Neuronal stem cell (in vitro differentiated cells): ENCODE measurements around the gene MSMO1.

Experiments used
- DNase-seq: peaks from one replicate; pipeline ENCODE4 v3.0.0-alpha.2; 2013; ENCODE audit warnings: low spot score
- H2AFZ ChIP-seq: one replicate; pipeline ENCODE4 v1.6.1; 2013; ENCODE audit warnings: mild to moderate bottlenecking, low read length, inconsistent platforms
- H2AK5ac ChIP-seq: 2 replicates; pipeline ENCODE4 v1.6.1; 2013; ENCODE audit warnings: low read depth, mild to moderate bottlenecking, inconsistent platforms, low read length, moderate library complexity, mixed read lengths
- H2BK120ac ChIP-seq: 2 replicates; pipeline ENCODE4 v1.6.1; 2013; ENCODE audit warnings: low read depth, mild to moderate bottlenecking, inconsistent platforms, low read length, moderate library complexity, mixed read lengths
- H2BK12ac ChIP-seq: one replicate; pipeline ENCODE4 v1.6.1; 2013; ENCODE audit warnings: low read length, inconsistent platforms
- H2BK15ac ChIP-seq: 2 replicates; pipeline ENCODE4 v1.6.1; 2013; ENCODE audit warnings: mild to moderate bottlenecking, low read length, inconsistent platforms, mixed read lengths
- H2BK5ac ChIP-seq: one replicate; pipeline ENCODE4 v1.6.1; 2013; ENCODE audit warnings: inconsistent platforms, mild to moderate bottlenecking, low read length, moderate library complexity
- H3K14ac ChIP-seq: one replicate; pipeline ENCODE4 v1.6.1; 2013; ENCODE audit warnings: low read length, inconsistent platforms
- H3K18ac ChIP-seq: 2 replicates; pipeline ENCODE4 v1.6.1; 2013; ENCODE audit warnings: low read length, inconsistent platforms
- H3K23ac ChIP-seq: 2 replicates; pipeline ENCODE4 v1.6.1; 2013; ENCODE audit warnings: low read depth, mild to moderate bottlenecking, mixed read lengths, low read length, inconsistent platforms; ENCODE audit not compliant: poor library complexity
- H3K27ac ChIP-seq: replicated peaks from 3 replicates; pipeline ENCODE4 v1.5.1; 2013; ENCODE audit warnings: low read length, inconsistent platforms
- H3K27me3 ChIP-seq, 3 experiments: 2 replicates each; pipeline ENCODE4 v1.6.1; 2013; ENCODE audit warnings: low read length in 3 of 3, mild to moderate bottlenecking in 2 of 3, inconsistent platforms in 1 of 3, low read depth in 1 of 3, mixed read lengths in 1 of 3, moderate library complexity in 1 of 3; ENCODE audit not compliant: control insufficient read depth in 3 of 3, insufficient read depth in 3 of 3
- H3K36me3 ChIP-seq, 2 donors: replicated peaks in 1 of 2; 2 replicates each; pipeline ENCODE4 v1.6.1; 2013; ENCODE audit warnings: low read length in 2 of 2; ENCODE audit not compliant: control insufficient read depth in 2 of 2, insufficient read depth in 2 of 2
- H3K4ac ChIP-seq: 2 replicates; pipeline ENCODE4 v1.6.1; 2013; ENCODE audit warnings: inconsistent platforms, mild to moderate bottlenecking, low read length, moderate library complexity
- H3K4me1 ChIP-seq, 2 donors: 1 replicate in 1 of 2; 2 replicates in 1 of 2; pipeline ENCODE4 v1.6.1; 2013; ENCODE audit warnings: low read length in 2 of 2, low read depth in 1 of 2; ENCODE audit not compliant: control insufficient read depth in 2 of 2, insufficient read depth in 1 of 2
- H3K4me2 ChIP-seq: one replicate; pipeline ENCODE4 v1.6.1; 2013; ENCODE audit warnings: mild to moderate bottlenecking, low read length, inconsistent platforms; ENCODE audit not compliant: insufficient read depth, poor library complexity, severe bottlenecking
- H3K4me3 ChIP-seq, 2 donors: 2 replicates each; pipeline ENCODE4 v1.5.1; 2013; ENCODE audit warnings: low read length in 2 of 2, mild to moderate bottlenecking in 2 of 2, inconsistent platforms in 1 of 2, moderate library complexity in 1 of 2
- H3K79me1 ChIP-seq: one replicate; pipeline ENCODE4 v1.6.1; 2013; ENCODE audit warnings: low read depth, mild to moderate bottlenecking, inconsistent platforms, low read length, moderate library complexity
- H3K9ac ChIP-seq: one replicate; pipeline ENCODE4 v1.6.1; 2013; ENCODE audit warnings: mild to moderate bottlenecking, low read depth, low read length, inconsistent platforms; ENCODE audit not compliant: poor library complexity
- H3K9me3 ChIP-seq, 2 donors: replicated peaks in 1 of 2; 2 replicates each; pipeline versions ENCODE3 to v1.6.1; 2013; ENCODE audit warnings: low read length in 2 of 2, mild to moderate bottlenecking in 2 of 2, inconsistent platforms in 1 of 2, low read depth in 1 of 2, mixed read lengths in 1 of 2, moderate library complexity in 1 of 2; ENCODE audit not compliant: control insufficient read depth in 2 of 2, insufficient read depth in 1 of 2
- H4K8ac ChIP-seq: one replicate; pipeline ENCODE4 v1.6.1; 2013; ENCODE audit warnings: low read depth, mild to moderate bottlenecking, inconsistent platforms, low read length, moderate library complexity
- H4K91ac ChIP-seq: one replicate; pipeline ENCODE4 v1.6.1; 2013; ENCODE audit warnings: low read length, low read depth, mild to moderate bottlenecking, inconsistent platforms; ENCODE audit not compliant: poor library complexity
- WGBS, 2 donors: extraction: QIAGEN DNeasy Blood & Tissue Kit; methylation state at CpG; one replicate each; pipeline ENCODE4 v1.1.7; 2013; ENCODE audit warnings: missing lambda C conversion rate in 2 of 2, mixed read lengths in 1 of 2; ENCODE audit not compliant: insufficient read length in 2 of 2, insufficient replicate concordance in 1 of 2; ENCODE audit errors: extremely low coverage in 2 of 2; 5-methylcytosine and 5-hydroxymethylcytosine counted together

Gene MSMO1

GRCh38 chr4:165288226-165288625 lies 39.2 kb upstream of the MSMO1 start:
- no peak overlapping the region for H2BK15ac ChIP-seq
- no peaks in the 10 kb centered on the region for H3K36me3 ChIP-seq
- no peak overlapping the region for H3K4ac ChIP-seq
- H3K18ac ChIP-seq, result no peak overlapping the region
- no peak overlapping the region for H3K14ac ChIP-seq
- H3K9me3 ChIP-seq, result peaks cover 0 to 14% of the 10 kb centered on the region in 2 donors
- H3K4me3 ChIP-seq, result no peak overlapping the region
- H2AK5ac ChIP-seq, result no peak overlapping the region
- H2AFZ ChIP-seq, result no peak overlapping the region
- no peak overlapping the region for H3K9ac ChIP-seq
- no peak overlapping the region for H3K27ac ChIP-seq
- no peaks in the 10 kb centered on the region for H3K4me1 ChIP-seq
- WGBS, 2 donors, result no CpG with 5 or more reads among the region's 3 CpGs
- no peak overlapping the region for H2BK120ac ChIP-seq
- no peaks in the 10 kb centered on the region for H3K27me3 ChIP-seq
- DNase-seq, result no peak
- no peak overlapping the region for H3K23ac ChIP-seq
- no peaks in the 10 kb centered on the region for H3K79me1 ChIP-seq
- H2BK12ac ChIP-seq, result no peak overlapping the region
- no peak overlapping the region for H4K8ac ChIP-seq
- H4K91ac ChIP-seq, result no peak overlapping the region
- no peak overlapping the region for H2BK5ac ChIP-seq
- no peak overlapping the region for H3K4me2 ChIP-seq

- no peak overlapping the region for H2AFZ ChIP-seq
- H3K27me3 ChIP-seq, result no peaks in the 10 kb centered on the region
- no peak overlapping the region for H3K4me2 ChIP-seq
- no peak overlapping the region for H3K14ac ChIP-seq
- H3K4me1 ChIP-seq, result no peaks in the 10 kb centered on the region
- no peak overlapping the region for H3K23ac ChIP-seq
- H3K79me1 ChIP-seq, result no peaks in the 10 kb centered on the region
- peaks cover 0 to 12% of the 10 kb centered on the region in 2 donors for H3K9me3 ChIP-seq
- no peak overlapping the region for H2BK120ac ChIP-seq
- no peak overlapping the region for H2AK5ac ChIP-seq
- H3K4ac ChIP-seq, result no peak overlapping the region
- H3K4me3 ChIP-seq, result no peak overlapping the region
- no peak overlapping the region for H2BK12ac ChIP-seq
- no peak overlapping the region for H3K18ac ChIP-seq
- H4K8ac ChIP-seq, result no peak overlapping the region
- DNase-seq, result no peak
- H3K27ac ChIP-seq, result no peak overlapping the region
- no peak overlapping the region for H3K9ac ChIP-seq
- H2BK15ac ChIP-seq, result no peak overlapping the region
- no peak overlapping the region for H2BK5ac ChIP-seq
- no peaks in the 10 kb centered on the region for H3K36me3 ChIP-seq
- no peak overlapping the region for H4K91ac ChIP-seq
Measured at GRCh38 chr4:165288639-165289422, 38.6 kb upstream of the MSMO1 start.

GRCh38 chr4:165289423-165289785 lies 38.1 kb upstream of the MSMO1 start:
- H2BK120ac ChIP-seq, result no peak overlapping the region
- H3K36me3 ChIP-seq, result no peaks in the 10 kb centered on the region
- H3K79me1 ChIP-seq, result no peaks in the 10 kb centered on the region
- no peak overlapping the region for H3K4me3 ChIP-seq
- no peak overlapping the region for H4K91ac ChIP-seq
- peaks cover 0 to 8% of the 10 kb centered on the region in 2 donors for H3K9me3 ChIP-seq
- no peak overlapping the region for H3K14ac ChIP-seq
- H2BK12ac ChIP-seq, result no peak overlapping the region
- no peak overlapping the region for H2BK15ac ChIP-seq
- DNase-seq, result no peak
- H2AK5ac ChIP-seq, result no peak overlapping the region
- no peaks in the 10 kb centered on the region for H3K4me1 ChIP-seq
- H2AFZ ChIP-seq, result no peak overlapping the region
- H2BK5ac ChIP-seq, result no peak overlapping the region
- no peak overlapping the region for H3K23ac ChIP-seq
- no peak overlapping the region for H3K4me2 ChIP-seq
- no peak overlapping the region for H3K18ac ChIP-seq
- H3K9ac ChIP-seq, result no peak overlapping the region
- H3K4ac ChIP-seq, result no peak overlapping the region
- no peak overlapping the region for H4K8ac ChIP-seq
- H3K27ac ChIP-seq, result no peak overlapping the region
- H3K27me3 ChIP-seq, result no peaks in the 10 kb centered on the region

GRCh38 chr4:165293061-165293460 lies 34.4 kb upstream of the MSMO1 start:
- no peak overlapping the region for H2BK120ac ChIP-seq
- H3K79me1 ChIP-seq, result no peaks in the 10 kb centered on the region
- no CpG with 5 or more reads among the region's 6 CpGs for WGBS, 2 donors

More at GRCh38 chr4:165293061-165293460, 34.4 kb upstream of the MSMO1 start:
- Histone ChIP-seq H2AK5ac (no peak overlapping the region), H3K27ac (no peak overlapping the region), H2BK15ac (no peak overlapping the region), H3K4me3 (no peak overlapping the region), H3K27me3 (no peaks in the 10 kb centered on the region), H4K8ac (no peak overlapping the region), H2BK5ac (no peak overlapping the region), H3K4me2 (no peak overlapping the region), H3K23ac (no peak overlapping the region), H4K91ac (no peak overlapping the region), H3K4me1 (peaks cover 0 to 9% of the 10 kb centered on the region in 2 donors), H3K36me3 (peaks cover 3 to 24% of the 10 kb centered on the region in 2 donors), H3K14ac (no peak overlapping the region), H2BK12ac (no peak overlapping the region), H2AFZ (no peak overlapping the region), H3K9ac (no peak overlapping the region), H3K4ac (no peak overlapping the region), H3K9me3 (peaks cover 0 to 3% of the 10 kb centered on the region in 2 donors), H3K18ac (no peak overlapping the region)
- peak; percentile 26 for DNase-seq
